ENCODE data around the gene VDAC2.

DNA sequence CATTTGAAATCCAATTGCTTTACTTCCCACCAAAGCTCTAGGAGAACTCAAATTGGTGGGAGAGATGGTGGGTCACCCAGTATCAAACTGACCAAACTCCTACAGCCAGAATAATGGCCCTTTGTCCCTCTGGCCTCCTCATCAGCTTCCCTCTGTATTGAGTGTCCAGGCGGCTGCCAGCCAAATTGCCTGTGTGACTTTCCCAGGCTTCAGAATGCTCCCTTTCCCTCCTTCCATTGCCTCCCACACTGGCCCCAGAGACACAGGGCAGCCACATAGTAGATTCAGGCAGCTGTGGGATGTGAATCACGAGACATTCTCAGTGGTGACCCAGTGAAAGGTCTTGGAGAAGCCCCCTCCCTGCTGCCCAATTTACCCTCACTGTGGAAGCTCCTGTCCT lies 12.7 kb upstream of the VDAC2 start:
- no peak for TF ChIP-seq POLR2A (IDR thresholded peaks at IDR 0.05)
- TF ChIP-seq, protein P1, sequence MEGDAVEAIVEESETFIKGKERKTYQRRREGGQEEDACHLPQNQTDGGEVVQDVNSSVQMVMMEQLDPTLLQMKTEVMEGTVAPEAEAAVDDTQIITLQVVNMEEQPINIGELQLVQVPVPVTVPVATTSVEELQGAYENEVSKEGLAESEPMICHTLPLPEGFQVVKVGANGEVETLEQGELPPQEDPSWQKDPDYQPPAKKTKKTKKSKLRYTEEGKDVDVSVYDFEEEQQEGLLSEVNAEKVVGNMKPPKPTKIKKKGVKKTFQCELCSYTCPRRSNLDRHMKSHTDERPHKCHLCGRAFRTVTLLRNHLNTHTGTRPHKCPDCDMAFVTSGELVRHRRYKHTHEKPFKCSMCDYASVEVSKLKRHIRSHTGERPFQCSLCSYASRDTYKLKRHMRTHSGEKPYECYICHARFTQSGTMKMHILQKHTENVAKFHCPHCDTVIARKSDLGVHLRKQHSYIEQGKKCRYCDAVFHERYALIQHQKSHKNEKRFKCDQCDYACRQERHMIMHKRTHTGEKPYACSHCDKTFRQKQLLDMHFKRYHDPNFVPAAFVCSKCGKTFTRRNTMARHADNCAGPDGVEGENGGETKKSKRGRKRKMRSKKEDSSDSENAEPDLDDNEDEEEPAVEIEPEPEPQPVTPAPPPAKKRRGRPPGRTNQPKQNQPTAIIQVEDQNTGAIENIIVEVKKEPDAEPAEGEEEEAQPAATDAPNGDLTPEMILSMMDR (IDR thresholded peaks at IDR 0.05), result no peak
- TF ChIP-seq POLR2AphosphoS5 (IDR thresholded peaks at IDR 0.05), result no peak
- no peak for TF ChIP-seq EP300 (IDR thresholded peaks at IDR 0.05)
